GM18511 (cell line): Measurements from ENCODE around the gene GALNT18.

Experiments
- ATAC-seq: cut with Tn5 transposase; IDR thresholded peaks from one replicate; pipeline ENCODE4 v1.9.1; 2021; ENCODE audit warnings: mild to moderate bottlenecking, moderate library complexity; ENCODE audit not compliant: unreplicated experiment

The GALNT18 gene

GRCh38 chr11:11391796-11392463, 229.9 kb downstream of the GALNT18 start:
- no peak for ATAC-seq

DNA sequence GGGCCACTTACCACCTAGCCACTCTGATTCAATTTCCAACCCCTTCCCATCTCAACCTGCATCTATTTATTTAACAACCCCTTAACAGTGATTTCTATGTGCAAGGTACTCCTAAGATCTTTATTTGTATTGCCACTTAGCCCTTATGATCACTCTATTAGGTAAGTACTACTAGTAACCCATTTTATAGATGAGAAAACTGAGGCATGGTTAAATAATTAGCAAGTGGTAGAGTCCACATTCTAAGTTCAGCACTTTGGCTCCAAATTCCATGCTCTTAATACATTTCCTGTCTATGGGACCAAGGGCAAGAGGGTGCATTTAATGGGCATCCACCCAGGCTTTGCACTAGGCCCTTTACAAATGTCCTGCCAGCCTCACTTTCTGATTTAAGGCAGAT, 230.6 kb downstream of the GALNT18 start:
- ATAC-seq, result no peak

- ATAC-seq, result no peak
Measured at GRCh38 chr11:11390068-11390771, 231.6 kb downstream of the GALNT18 start.

DNA sequence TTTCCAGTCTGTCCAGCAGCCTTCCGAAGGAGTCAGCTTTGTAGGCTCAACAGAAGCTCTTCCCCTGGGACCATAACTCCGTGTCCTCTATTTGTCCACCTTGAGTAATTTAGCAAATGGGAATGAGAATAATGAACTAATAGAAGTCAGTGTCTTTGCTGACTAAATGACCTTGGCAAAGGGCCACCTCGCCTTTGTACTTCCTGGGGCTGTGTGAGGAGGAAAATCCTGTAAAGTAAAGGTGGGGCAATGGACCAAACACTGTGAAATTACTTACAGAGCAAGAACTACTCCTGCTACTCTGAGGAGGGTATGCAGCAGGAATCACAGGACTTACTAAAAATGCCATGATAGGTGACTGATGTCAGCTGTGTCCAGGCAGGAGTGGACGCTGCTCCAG, 232.6 kb downstream of the GALNT18 start:
- ATAC-seq, result no peak

- ATAC-seq, result no peak
Measured at GRCh38 chr11:11387622-11388305, 234.0 kb downstream of the GALNT18 start.

GRCh38 chr11:11387207-11387606, 234.6 kb downstream of the GALNT18 start:
- ATAC-seq, result no peak

DNA sequence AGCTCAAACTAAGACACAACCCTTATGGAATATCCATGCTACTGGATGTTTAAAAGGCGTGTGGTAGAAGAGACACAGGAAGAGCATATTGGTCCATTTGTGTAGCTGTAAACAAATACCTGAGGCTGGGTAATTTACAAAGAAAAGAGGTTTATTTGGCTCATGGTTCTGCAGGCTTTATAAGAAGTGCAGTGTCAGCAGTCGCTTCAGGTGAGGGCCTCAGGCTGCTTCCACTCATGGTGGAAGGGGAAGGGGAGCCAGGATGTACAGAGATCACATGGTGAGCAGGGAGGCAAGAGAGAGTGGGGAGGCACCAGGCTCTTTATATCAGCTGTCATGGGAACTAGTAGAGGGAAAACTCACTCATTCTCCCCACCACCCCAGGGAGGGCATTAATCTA, 237.0 kb downstream of the GALNT18 start:
- no peak for ATAC-seq

DNA sequence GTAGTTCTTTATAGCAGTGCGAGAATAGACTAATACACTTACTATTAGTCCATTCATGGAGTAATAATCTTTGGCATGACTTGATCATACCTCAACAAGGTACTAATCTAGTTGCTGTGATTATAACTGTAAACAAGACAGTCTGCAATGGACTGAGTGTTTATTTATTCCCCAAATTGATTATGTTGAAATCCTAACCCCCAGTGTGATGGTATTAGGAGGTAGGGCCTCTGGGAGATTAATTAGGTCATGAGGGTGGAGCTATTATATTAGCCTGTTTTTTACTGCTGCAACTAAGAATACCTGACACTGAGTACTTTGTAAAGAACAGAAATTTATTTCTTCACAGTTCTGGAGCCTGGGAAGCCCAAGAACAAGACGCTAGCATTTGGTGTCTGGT, 237.8 kb downstream of the GALNT18 start:
- ATAC-seq, result no peak

- no peak for ATAC-seq
Measured at GRCh38 chr11:11382858-11383532, 238.8 kb downstream of the GALNT18 start.

DNA sequence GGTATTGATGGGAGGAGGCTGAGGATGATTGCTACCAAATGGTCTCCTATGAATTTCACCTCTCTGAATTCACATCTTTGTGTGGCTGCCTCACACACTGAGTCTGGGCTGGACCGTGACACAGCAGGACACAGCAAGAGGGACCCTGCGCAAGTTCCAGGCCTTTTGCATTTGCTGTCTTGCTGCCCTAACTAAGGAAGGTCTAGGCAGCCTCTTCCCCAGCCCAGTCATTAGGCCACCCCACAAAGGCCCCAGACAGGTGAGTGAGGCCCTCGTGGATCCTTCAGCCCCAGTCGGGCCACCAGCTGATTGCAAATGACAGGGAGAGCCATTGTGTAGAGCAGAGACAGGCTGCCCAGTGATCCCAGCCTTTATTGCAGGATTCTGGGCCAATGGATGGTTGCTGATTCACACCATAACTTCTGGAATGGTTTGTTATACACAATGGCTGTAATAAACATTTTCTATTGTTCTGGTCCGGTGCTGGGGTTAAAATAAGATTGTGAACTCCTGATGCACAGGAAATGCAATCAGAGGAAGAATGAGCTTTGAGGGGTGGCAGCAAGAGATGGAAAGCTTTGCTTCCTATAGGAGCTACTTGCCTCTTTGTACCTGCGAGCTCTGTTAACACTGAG, 240.2 kb downstream of the GALNT18 start:
- no peak for ATAC-seq

DNA sequence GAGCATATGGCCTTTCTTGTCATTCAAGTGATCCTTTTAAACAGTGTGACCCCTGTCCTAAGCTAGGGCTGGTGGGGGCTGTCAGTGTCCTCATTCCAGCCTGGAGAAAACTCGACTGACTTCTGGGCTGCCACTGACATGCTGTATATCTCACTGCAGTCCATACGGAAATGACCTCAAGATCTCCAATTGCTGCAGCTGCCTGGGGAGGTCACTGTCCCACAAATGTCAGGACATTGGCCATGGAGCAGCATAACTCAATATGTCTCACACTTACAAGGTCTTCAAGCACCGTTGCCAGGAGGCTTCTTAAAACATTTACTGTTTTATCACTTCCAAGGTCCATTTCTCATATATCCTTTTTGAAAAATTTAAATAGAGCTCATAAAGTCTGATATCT, 240.9 kb downstream of the GALNT18 start:
- ATAC-seq, result no peak

DNA sequence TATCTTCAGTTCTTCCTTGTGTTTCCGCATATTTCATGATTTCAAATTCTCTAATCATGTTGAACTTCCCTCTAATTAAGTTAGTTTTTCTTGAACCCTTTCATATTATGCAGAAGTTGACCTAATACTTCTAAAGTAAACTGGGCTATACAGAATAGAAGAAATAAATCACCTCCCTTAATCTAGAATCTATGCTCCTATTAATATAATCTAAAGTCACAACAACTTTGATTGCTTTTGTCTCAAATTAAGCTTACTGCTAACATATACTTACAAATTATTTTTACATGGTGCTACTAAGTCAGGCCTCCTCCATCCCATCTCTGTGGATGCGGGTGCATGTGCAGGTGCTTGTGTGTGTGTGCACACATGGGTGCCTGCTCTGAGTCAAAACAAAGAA, 241.5 kb downstream of the GALNT18 start:
- no peak for ATAC-seq

- no peak for ATAC-seq
Measured at GRCh38 chr11:11379661-11380060, 242.1 kb downstream of the GALNT18 start.

DNA sequence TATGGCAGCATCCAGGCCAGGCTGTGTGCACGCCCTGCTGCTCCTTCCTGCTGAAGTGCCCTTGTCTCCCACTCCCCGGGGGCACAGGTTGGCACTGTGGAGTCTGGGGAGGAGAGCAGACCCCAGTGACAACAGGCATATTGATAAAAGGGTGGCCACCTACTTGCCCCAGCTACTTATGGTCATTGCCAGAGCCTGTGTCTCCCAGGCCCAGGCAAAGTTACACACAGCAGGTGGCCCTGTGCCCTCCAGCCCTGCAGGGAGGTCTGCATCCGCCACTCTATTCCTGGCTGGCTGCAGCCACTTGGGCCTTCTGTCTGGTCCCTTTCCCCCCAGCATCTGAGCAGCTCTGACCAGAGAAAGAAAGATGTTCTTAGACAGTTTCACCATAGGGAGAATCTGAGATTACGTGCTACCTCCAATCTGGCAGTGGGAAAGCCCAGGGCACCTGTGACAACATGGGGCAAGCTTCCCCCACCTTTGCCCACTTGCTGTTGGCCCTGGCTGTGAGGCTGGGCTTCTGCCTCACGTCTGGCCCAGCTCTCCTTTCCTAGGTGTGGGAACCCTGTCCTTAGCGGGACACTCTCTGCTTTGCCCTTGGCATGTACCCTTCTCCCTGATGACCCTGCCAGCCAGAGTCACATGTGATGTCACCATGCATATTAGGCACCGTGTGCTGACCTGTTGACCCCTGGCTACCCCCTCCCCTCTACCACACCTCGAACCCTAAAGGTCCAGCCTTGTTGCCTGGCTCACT, 243.4 kb downstream of the GALNT18 start:
- no peak for ATAC-seq

DNA sequence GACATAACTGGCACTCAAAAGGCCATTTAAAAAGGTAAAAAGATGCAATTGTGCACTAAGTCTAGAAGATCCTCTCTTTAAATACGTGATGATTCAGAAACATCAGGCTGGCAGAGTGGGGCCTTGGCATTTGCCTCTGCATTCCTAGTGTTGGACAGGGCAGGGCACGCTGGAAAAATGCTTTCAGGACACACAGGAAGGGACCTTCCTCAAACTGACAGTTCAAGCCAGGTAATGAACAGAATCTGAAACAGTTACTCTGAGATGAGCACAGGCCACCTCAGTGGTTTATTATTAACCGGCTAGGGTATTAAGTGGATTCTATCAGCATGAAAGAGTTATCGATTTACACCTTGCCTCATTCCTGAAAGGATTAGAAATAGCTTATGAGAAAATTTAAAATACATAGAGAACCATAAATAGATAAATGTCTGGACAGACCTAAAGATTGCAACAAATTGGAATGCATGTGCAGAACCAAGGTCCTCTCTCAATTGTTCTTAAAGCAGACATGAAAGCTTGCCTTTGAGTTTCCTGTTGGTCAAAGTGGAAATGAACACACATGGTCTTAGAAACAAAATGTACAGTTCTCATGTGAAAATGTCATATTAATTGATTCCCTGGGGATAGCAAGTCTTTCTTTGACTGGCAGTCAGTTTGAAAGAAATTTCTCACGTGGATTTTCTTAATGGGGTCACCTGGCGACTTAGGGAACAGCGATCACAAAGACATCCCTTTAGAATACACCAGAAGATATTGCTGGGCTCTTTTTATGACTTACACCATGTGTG, 247.3 kb downstream of the GALNT18 start:
- peak; percentile 80 for ATAC-seq

DNA sequence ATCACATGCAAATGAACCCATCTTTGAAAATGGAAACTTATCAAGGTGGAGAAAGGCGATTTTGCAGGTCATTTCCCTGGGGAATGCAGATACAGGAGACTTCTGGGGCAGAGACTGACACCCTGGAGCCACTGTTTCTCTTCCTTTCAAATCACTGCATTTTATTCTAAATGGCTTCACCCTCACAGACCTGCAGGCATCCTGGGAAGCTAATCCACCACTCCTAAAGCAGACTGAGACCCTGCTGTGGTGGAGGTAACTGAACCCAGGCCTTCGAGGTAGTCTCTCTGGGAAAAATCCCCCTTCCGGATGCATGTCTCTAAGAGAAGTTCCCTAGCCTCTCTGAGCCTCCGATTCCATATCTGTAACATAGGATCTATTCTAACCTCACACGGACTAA, 247.9 kb downstream of the GALNT18 start:
- ATAC-seq, result no peak

GRCh38 chr11:11372461-11372860, 249.3 kb downstream of the GALNT18 start:
- no peak for ATAC-seq

DNA sequence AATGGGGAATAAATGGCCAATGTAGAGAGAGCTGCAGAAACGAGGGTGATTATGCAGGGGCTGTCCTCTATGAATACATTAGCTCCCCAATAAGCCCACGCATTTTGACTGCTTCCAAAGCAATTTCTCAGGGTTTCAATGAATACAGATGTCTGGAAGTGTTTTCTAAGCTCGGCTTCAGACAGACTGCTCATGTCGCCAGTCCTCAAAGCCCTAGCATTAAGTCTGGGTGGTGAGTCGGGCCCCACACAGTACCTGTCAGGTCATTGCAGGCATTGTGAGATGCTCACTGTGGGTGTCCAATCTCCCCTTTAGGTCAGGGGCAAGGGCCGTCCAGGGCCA, 250.9 kb downstream of the GALNT18 start:
- no peak for ATAC-seq

DNA sequence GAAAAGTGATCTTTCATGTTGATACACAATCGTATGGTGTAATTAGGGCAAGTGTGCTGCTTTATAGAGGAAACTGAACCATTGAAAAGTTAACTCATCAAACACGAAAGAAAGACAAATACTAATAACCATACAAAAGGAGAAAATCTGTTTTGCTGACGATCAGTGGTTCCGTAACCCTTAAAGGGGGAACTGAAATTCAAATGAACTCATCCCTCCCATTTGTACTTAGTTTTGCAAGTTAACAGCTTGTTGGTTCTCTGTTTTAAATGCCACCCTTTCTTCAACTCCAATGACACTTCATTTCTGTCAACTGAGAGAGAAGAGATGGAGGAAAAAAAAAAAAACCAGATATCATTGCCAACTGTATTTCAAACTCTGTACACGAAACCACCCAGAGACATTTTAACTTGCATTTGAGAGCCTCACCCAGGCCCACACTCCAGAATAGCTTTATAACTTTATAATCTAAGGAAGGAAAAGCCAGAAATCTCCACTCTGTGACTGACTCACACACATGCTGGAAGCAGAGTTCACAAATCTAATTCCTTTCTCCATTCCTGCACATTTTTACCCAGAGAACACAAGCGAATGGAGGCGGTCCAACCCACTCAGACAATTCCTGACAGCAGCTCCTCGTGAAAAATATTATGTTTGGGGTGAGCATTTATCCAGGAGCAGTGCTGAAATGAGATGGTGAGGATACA, 251.4 kb downstream of the GALNT18 start:
- ATAC-seq, result no peak
